Measurements from ENCODE around the gene CARS1.

Gene CARS1

GRCh38 chr11:3089236-3090061 lies 32.2 kb upstream of the CARS1 start:
- 91 to 93% methylated on average over 25 of the region's 25 CpGs for WGBS, 2 experiments
- Histone ChIP-seq H3K27me3 (ENCODE audit: control insufficient read depth, insufficient read depth, low read length, poor library complexity, severe bottlenecking) (no peaks in the 10 kb centered on the region), H3K4me1 (ENCODE audit: control insufficient read depth, insufficient read depth, low read length) (no peaks in the 10 kb centered on the region), H3K27ac (ENCODE audit: insufficient read depth, low read depth, low read length, poor library complexity, severe bottlenecking) (no peak overlapping the region), H3K4me3 (ENCODE audit: insufficient read depth, low read depth, low read length) (no peak overlapping the region), H3K36me3 (ENCODE audit: control insufficient read depth, insufficient read depth, low read length) (no peaks in the 10 kb centered on the region), H3K9me3 (ENCODE audit: control insufficient read depth, low read length) (no peaks in the 10 kb centered on the region)

DNA sequence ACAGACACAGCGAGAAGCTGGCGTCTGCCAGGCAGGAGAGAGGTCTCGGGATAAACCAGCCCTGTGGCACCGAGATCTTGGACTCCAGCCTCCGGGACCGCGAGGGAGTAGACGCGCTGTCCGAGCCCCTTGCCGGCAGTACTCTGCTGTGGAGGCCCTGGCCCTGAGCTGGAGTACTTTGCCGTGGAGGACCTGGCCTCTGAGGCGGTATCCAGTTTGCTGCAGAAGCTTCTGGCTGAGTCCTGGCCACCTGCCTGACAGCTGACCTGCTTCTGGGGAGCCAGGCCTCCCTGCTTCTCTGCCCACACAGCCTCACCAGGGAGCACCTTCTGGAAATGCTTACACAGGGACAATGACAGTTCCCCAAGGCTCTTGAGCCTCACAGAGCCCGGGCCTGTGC lies 31.6 kb upstream of the CARS1 start:
- H3K4me1 ChIP-seq (ENCODE audit: control insufficient read depth, insufficient read depth, low read length), result no peaks in the 10 kb centered on the region
- no peaks in the 10 kb centered on the region for H3K9me3 ChIP-seq (ENCODE audit: control insufficient read depth, low read length)
- no peaks in the 10 kb centered on the region for H3K27me3 ChIP-seq (ENCODE audit: control insufficient read depth, insufficient read depth, low read length, poor library complexity, severe bottlenecking)
- H3K36me3 ChIP-seq (ENCODE audit: control insufficient read depth, insufficient read depth, low read length), result no peaks in the 10 kb centered on the region
- no peak overlapping the region for H3K4me3 ChIP-seq (ENCODE audit: insufficient read depth, low read depth, low read length)
- 95% methylated on average over 14 of the region's 14 CpGs for WGBS, 2 experiments
- H3K27ac ChIP-seq (ENCODE audit: insufficient read depth, low read depth, low read length, poor library complexity, severe bottlenecking), result no peak overlapping the region

- Histone ChIP-seq H3K9me3 (ENCODE audit: control insufficient read depth, low read length) (no peaks in the 10 kb centered on the region), H3K4me3 (ENCODE audit: insufficient read depth, low read depth, low read length) (no peak overlapping the region), H3K36me3 (ENCODE audit: control insufficient read depth, insufficient read depth, low read length) (no peaks in the 10 kb centered on the region), H3K27ac (ENCODE audit: insufficient read depth, low read depth, low read length, poor library complexity, severe bottlenecking) (no peak overlapping the region), H3K4me1 (ENCODE audit: control insufficient read depth, insufficient read depth, low read length) (no peaks in the 10 kb centered on the region), H3K27me3 (ENCODE audit: control insufficient read depth, insufficient read depth, low read length, poor library complexity, severe bottlenecking) (no peaks in the 10 kb centered on the region)
- 85 to 86% methylated on average over 24 of the region's 24 CpGs for WGBS, 2 experiments
Measured at GRCh38 chr11:3087821-3088800, 30.9 kb upstream of the CARS1 start.

DNA sequence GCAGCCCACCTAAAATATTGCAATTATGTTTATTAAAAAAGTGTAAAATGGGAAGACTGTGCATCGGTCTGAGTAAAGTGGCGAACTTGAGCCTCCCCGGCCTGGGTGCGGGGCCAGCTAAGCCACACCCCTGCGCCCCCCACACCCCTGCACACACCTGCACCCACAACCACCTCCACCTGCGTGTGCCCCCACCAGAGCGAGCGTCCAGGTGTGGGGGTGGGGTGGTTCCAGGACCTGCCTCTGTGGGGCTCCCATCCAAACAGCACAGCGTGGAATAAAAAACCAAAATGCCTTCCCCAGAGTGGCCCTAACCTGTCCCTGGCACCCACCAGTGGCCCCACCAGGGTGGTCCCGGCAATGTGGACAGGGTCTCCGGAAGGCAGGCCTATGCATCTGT lies 30.1 kb upstream of the CARS1 start:
- H3K4me1 ChIP-seq (ENCODE audit: control insufficient read depth, insufficient read depth, low read length), result no peaks in the 10 kb centered on the region
- no peaks in the 10 kb centered on the region for H3K27me3 ChIP-seq (ENCODE audit: control insufficient read depth, insufficient read depth, low read length, poor library complexity, severe bottlenecking)
- WGBS, 2 experiments, result 88 to 96% methylated on average over 8 to 11 of the region's 11 CpGs
- H3K27ac ChIP-seq (ENCODE audit: insufficient read depth, low read depth, low read length, poor library complexity, severe bottlenecking), result no peak overlapping the region
- no peak overlapping the region for H3K4me3 ChIP-seq (ENCODE audit: insufficient read depth, low read depth, low read length)
- no peaks in the 10 kb centered on the region for H3K36me3 ChIP-seq (ENCODE audit: control insufficient read depth, insufficient read depth, low read length)
- no peaks in the 10 kb centered on the region for H3K9me3 ChIP-seq (ENCODE audit: control insufficient read depth, low read length)

DNA sequence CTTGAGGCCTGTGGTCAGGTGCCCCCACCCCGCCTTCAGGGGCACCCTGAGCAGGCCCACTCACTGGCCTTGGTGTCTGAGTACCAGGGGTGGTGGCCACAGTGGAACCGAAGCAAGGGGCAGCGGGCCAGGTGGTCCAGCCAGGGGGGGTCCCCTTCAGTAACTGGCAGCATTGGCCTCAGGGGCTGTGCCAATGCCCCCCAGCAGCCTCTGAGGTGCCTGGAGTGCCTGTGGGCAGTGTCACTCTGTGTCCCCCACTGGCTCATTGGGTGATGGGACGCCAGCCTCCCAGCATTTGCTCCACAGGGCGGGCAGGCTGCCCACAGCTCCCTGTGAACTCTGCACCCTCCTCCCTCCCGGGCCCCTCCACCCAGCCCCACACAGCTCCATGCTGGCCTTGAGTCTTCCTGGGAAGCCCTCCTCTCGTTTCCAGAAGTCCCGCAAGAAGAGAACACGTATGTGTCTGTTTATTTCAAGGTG lies 29.5 kb upstream of the CARS1 start:
- 91 to 95% methylated on average over 9 of the region's 9 CpGs for WGBS, 2 experiments
- no peaks in the 10 kb centered on the region for H3K4me1 ChIP-seq (ENCODE audit: control insufficient read depth, insufficient read depth, low read length)

GRCh38 chr11:3086114-3086513 lies 28.9 kb upstream of the CARS1 start:
- Histone ChIP-seq H3K27ac (ENCODE audit: insufficient read depth, low read depth, low read length, poor library complexity, severe bottlenecking) (no peak overlapping the region), H3K9me3 (ENCODE audit: control insufficient read depth, low read length) (no peaks in the 10 kb centered on the region), H3K27me3 (ENCODE audit: control insufficient read depth, insufficient read depth, low read length, poor library complexity, severe bottlenecking) (no peaks in the 10 kb centered on the region), H3K36me3 (ENCODE audit: control insufficient read depth, insufficient read depth, low read length) (no peaks in the 10 kb centered on the region), H3K4me3 (ENCODE audit: insufficient read depth, low read depth, low read length) (no peak overlapping the region), H3K4me1 (ENCODE audit: control insufficient read depth, insufficient read depth, low read length) (no peaks in the 10 kb centered on the region)
- WGBS, 2 experiments, result 86 to 91% methylated on average over 8 of the region's 8 CpGs

More for the DNA sequence above, 29.5 kb upstream of the CARS1 start:
- Histone ChIP-seq H3K27ac (ENCODE audit: insufficient read depth, low read depth, low read length, poor library complexity, severe bottlenecking) (no peak overlapping the region), H3K36me3 (ENCODE audit: control insufficient read depth, insufficient read depth, low read length) (no peaks in the 10 kb centered on the region), H3K27me3 (ENCODE audit: control insufficient read depth, insufficient read depth, low read length, poor library complexity, severe bottlenecking) (no peaks in the 10 kb centered on the region), H3K9me3 (ENCODE audit: control insufficient read depth, low read length) (no peaks in the 10 kb centered on the region), H3K4me3 (ENCODE audit: insufficient read depth, low read depth, low read length) (no peak overlapping the region)

- no peaks in the 10 kb centered on the region for H3K4me1 ChIP-seq (ENCODE audit: control insufficient read depth, insufficient read depth, low read length)
- no peaks in the 10 kb centered on the region for H3K36me3 ChIP-seq (ENCODE audit: control insufficient read depth, insufficient read depth, low read length)
- H3K4me3 ChIP-seq (ENCODE audit: insufficient read depth, low read depth, low read length), result no peak overlapping the region
- WGBS, 2 experiments, result 91 to 92% methylated on average over 5 of the region's 5 CpGs
- no peaks in the 10 kb centered on the region for H3K9me3 ChIP-seq (ENCODE audit: control insufficient read depth, low read length)
- H3K27ac ChIP-seq (ENCODE audit: insufficient read depth, low read depth, low read length, poor library complexity, severe bottlenecking), result no peak overlapping the region
- no peaks in the 10 kb centered on the region for H3K27me3 ChIP-seq (ENCODE audit: control insufficient read depth, insufficient read depth, low read length, poor library complexity, severe bottlenecking)
Measured at GRCh38 chr11:3085052-3085451, 27.8 kb upstream of the CARS1 start.

- no peaks in the 10 kb centered on the region for H3K27me3 ChIP-seq (ENCODE audit: control insufficient read depth, insufficient read depth, low read length, poor library complexity, severe bottlenecking)
- H3K9me3 ChIP-seq (ENCODE audit: control insufficient read depth, low read length), result no peaks in the 10 kb centered on the region
- 90 to 92% methylated on average over 8 of the region's 8 CpGs for WGBS, 2 experiments
- no peaks in the 10 kb centered on the region for H3K36me3 ChIP-seq (ENCODE audit: control insufficient read depth, insufficient read depth, low read length)
- no peaks in the 10 kb centered on the region for H3K4me1 ChIP-seq (ENCODE audit: control insufficient read depth, insufficient read depth, low read length)
- no peak overlapping the region for H3K4me3 ChIP-seq (ENCODE audit: insufficient read depth, low read depth, low read length)
- no peak overlapping the region for H3K27ac ChIP-seq (ENCODE audit: insufficient read depth, low read depth, low read length, poor library complexity, severe bottlenecking)
Measured at GRCh38 chr11:3083321-3083720, 26.1 kb upstream of the CARS1 start.

DNA sequence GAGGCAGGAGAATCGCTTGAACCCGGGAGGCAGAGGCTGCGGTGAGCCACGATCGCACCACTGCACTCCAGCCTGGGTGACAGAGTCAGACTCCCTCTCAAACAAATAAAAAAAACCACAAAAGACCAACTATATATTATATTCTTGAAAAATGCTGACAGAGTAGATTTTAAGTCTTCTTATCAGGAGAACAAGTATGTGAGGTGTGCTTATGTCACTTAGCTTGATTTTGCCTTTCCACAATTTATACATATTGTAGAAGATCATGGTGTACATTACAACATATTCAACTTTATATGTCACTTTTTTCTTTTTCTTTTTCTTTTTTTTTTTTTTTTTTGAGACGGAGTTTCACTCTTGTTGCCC lies 24.1 kb upstream of the CARS1 start:
- H3K27ac ChIP-seq (ENCODE audit: insufficient read depth, low read depth, low read length, poor library complexity, severe bottlenecking), result no peak overlapping the region
- no peaks in the 10 kb centered on the region for H3K4me1 ChIP-seq (ENCODE audit: control insufficient read depth, insufficient read depth, low read length)
- H3K27me3 ChIP-seq (ENCODE audit: control insufficient read depth, insufficient read depth, low read length, poor library complexity, severe bottlenecking), result no peaks in the 10 kb centered on the region
- H3K4me3 ChIP-seq (ENCODE audit: insufficient read depth, low read depth, low read length), result no peak overlapping the region
- no peaks in the 10 kb centered on the region for H3K9me3 ChIP-seq (ENCODE audit: control insufficient read depth, low read length)
- 88 to 90% methylated on average over 6 of the region's 6 CpGs for WGBS, 2 experiments
- H3K36me3 ChIP-seq (ENCODE audit: control insufficient read depth, insufficient read depth, low read length), result no peaks in the 10 kb centered on the region

DNA sequence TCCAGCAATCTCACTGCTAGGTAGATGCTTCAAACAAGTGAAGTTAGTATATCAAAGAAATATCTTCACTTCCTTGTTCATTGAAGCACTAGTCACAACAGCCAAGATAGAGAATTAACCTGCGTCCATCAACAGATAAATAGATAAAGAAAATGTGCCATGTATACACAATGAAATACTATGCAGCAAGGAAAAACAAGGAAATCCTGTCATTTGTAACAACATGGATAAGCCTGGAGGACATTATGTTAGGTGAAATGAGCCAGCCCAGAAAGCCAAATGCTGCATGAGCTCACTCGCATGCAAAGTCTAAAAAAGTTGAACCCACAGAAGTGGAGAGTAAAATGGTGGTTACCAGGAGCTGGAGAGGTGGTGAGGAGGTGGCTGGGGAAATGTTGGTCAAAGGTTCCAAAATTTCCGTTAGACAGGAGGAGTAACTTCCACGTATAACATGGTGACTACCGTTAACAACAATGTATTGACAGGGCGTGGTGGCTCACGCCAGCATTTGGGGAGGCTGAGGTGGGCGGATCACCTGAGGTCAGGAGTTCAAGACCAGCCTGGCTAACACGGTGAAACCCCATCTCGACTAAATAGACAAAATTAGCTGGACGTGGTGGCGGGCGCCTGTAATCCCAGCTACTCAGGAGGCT lies 23.6 kb upstream of the CARS1 start:
- 88 to 92% methylated on average over 12 to 13 of the region's 13 CpGs for WGBS, 2 experiments
- Histone ChIP-seq H3K36me3 (ENCODE audit: control insufficient read depth, insufficient read depth, low read length) (no peaks in the 10 kb centered on the region), H3K4me1 (ENCODE audit: control insufficient read depth, insufficient read depth, low read length) (no peaks in the 10 kb centered on the region), H3K27me3 (ENCODE audit: control insufficient read depth, insufficient read depth, low read length, poor library complexity, severe bottlenecking) (no peaks in the 10 kb centered on the region), H3K4me3 (ENCODE audit: insufficient read depth, low read depth, low read length) (no peak overlapping the region), H3K9me3 (ENCODE audit: control insufficient read depth, low read length) (no peaks in the 10 kb centered on the region), H3K27ac (ENCODE audit: insufficient read depth, low read depth, low read length, poor library complexity, severe bottlenecking) (no peak overlapping the region)

Measured in ectodermal cell (in vitro differentiated cells).